Endodermal cell (in vitro differentiated cells): ENCODE measurements around the gene PADI2. TPM values are rescaled to one million over a fixed set of nuclear protein-coding genes. Genes with fewer than 3 reads are reported as not detected.

Experiments
- DNase-seq: peaks from one replicate; pipeline ENCODE4 v3.0.0-alpha.2; 2017
- H3K27ac ChIP-seq: 2 replicates; pipeline ENCODE4 v1.5.1; 2013; ENCODE audit warnings: mild to moderate bottlenecking, low read depth, low read length, moderate library complexity
- H3K27me3 ChIP-seq: 2 replicates; pipeline ENCODE4 v1.6.1; 2013; ENCODE audit warnings: mild to moderate bottlenecking, low read length, moderate library complexity; ENCODE audit not compliant: insufficient read depth, control insufficient read depth, poor library complexity, severe bottlenecking
- H3K36me3 ChIP-seq: 2 replicates; pipeline ENCODE4 v1.7.0; 2013; ENCODE audit warnings: mild to moderate bottlenecking, low read length, moderate library complexity; ENCODE audit not compliant: control insufficient read depth, insufficient read depth
- H3K4me1 ChIP-seq: one replicate; pipeline ENCODE4 v1.7.0; 2013; ENCODE audit warnings: low read length; ENCODE audit not compliant: control insufficient read depth, insufficient read depth
- H3K4me3 ChIP-seq: 2 replicates; pipeline ENCODE4 v1.5.1; 2013; ENCODE audit warnings: mild to moderate bottlenecking, low read length, moderate library complexity
- H3K9ac ChIP-seq: 2 replicates; pipeline ENCODE4 v1.6.1; 2013; ENCODE audit warnings: mild to moderate bottlenecking, low read length, moderate library complexity; ENCODE audit not compliant: poor library complexity, severe bottlenecking; ENCODE audit errors: extremely low read depth
- H3K9me3 ChIP-seq: 2 replicates; pipeline ENCODE4 v1.6.1; 2013; ENCODE audit warnings: mild to moderate bottlenecking, low read length, moderate library complexity; ENCODE audit not compliant: control insufficient read depth
- H3K27ac Mint-ChIP-seq: 2 replicates; pipeline ENCODE4 v1.8.0; 2020; ENCODE audit warnings: mixed read lengths
- H3K27me3 Mint-ChIP-seq: 2 replicates; pipeline ENCODE4 v1.8.0; 2021; ENCODE audit warnings: mild to moderate bottlenecking, mixed read lengths; ENCODE audit not compliant: insufficient read depth
- H3K36me3 Mint-ChIP-seq: 2 replicates; pipeline ENCODE4 v1.8.0; 2020; ENCODE audit warnings: low read depth, mixed read lengths
- H3K4me1 Mint-ChIP-seq: 2 replicates; pipeline ENCODE4 v1.8.0; 2020; ENCODE audit warnings: mixed read lengths
- H3K4me3 Mint-ChIP-seq: 2 replicates; pipeline ENCODE4 v1.8.0; 2020; ENCODE audit warnings: mild to moderate bottlenecking, moderate library complexity, mixed read lengths
- H3K9me3 Mint-ChIP-seq: 2 replicates; pipeline ENCODE4 v1.8.0; 2020; ENCODE audit warnings: mild to moderate bottlenecking, mixed read lengths
- WGBS, 2 experiments: methylation state at CpG; one replicate each; pipeline versions ENCODE4 v1.1.5 to v1.1.7; 2013; ENCODE audit warnings: missing lambda C conversion rate in 2 of 2, mixed read lengths in 1 of 2; ENCODE audit not compliant: insufficient coverage in 1 of 2, insufficient read length in 1 of 2; 5-methylcytosine and 5-hydroxymethylcytosine counted together
- total RNA-seq, 2 donors: library from RNA; stranded (reverse); fragmentation: NEBNext Ultra II Directional in 1 of 2; extraction: Animal tissue kit (Norgen Biotek cat#: 25700) in 1 of 2; gene quantifications; 2 replicates in 1 of 2; 3 replicates in 1 of 2; pipeline ENCODE4 v1.2.1, GENCODE V29; 2021
- TF ChIP-seq, protein P1 (sequence below): fragments of 200-600 bp; sonication (generic); conservative IDR thresholded peaks from 2 replicates; pipeline ENCODE4 v1.5.0; 2021; ENCODE audit warnings: antibody characterized with exemption, mild to moderate bottlenecking

Gene PADI2
- total RNA-seq, 2 donors from 2014 or later = 2.0 to 2.7 TPM

DNA sequence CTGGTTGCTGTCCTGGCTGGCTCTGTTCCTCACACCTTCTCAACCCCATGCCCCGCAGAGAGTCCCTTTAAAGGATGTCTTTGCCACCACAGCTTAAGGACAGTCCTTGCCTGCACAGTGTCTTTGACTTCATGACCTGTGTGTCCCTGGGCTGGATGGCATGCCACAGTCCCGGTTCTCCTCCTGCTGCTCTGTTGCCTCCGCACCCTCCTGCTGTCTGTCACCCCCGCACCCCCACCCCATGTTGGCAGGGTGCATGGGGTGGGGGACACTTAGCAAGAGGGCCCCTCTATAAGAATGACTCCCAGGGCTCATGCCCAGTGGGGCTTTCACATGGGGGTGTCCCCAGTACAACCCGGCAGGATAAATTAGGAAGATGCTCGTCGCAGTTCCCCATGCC is 44.1 kb upstream of the PADI2 start:
- no peak overlapping the region for H3K9ac ChIP-seq
- Mint-ChIP-seq H3K9me3 (peaks cover 10% of the 10 kb centered on the region), H3K27ac (no peak overlapping the region), H3K4me3 (no peak overlapping the region), H3K4me1 (peaks cover 4% of the 10 kb centered on the region), H3K27me3 (peaks cover 7% of the 10 kb centered on the region), H3K36me3 (no peaks in the 10 kb centered on the region)
- no peak overlapping the region for H3K4me3 ChIP-seq
- TF ChIP-seq, protein P1, sequence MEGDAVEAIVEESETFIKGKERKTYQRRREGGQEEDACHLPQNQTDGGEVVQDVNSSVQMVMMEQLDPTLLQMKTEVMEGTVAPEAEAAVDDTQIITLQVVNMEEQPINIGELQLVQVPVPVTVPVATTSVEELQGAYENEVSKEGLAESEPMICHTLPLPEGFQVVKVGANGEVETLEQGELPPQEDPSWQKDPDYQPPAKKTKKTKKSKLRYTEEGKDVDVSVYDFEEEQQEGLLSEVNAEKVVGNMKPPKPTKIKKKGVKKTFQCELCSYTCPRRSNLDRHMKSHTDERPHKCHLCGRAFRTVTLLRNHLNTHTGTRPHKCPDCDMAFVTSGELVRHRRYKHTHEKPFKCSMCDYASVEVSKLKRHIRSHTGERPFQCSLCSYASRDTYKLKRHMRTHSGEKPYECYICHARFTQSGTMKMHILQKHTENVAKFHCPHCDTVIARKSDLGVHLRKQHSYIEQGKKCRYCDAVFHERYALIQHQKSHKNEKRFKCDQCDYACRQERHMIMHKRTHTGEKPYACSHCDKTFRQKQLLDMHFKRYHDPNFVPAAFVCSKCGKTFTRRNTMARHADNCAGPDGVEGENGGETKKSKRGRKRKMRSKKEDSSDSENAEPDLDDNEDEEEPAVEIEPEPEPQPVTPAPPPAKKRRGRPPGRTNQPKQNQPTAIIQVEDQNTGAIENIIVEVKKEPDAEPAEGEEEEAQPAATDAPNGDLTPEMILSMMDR = no peak
- no peaks in the 10 kb centered on the region for H3K9me3 ChIP-seq
- H3K27me3 ChIP-seq = no peaks in the 10 kb centered on the region
- no peak for DNase-seq
- no peaks in the 10 kb centered on the region for H3K36me3 ChIP-seq
- no peak overlapping the region for H3K27ac ChIP-seq
- 94 to 96% methylated on average over 4 to 7 of the region's 7 CpGs for WGBS, 2 experiments
- H3K4me1 ChIP-seq = no peaks in the 10 kb centered on the region

DNA sequence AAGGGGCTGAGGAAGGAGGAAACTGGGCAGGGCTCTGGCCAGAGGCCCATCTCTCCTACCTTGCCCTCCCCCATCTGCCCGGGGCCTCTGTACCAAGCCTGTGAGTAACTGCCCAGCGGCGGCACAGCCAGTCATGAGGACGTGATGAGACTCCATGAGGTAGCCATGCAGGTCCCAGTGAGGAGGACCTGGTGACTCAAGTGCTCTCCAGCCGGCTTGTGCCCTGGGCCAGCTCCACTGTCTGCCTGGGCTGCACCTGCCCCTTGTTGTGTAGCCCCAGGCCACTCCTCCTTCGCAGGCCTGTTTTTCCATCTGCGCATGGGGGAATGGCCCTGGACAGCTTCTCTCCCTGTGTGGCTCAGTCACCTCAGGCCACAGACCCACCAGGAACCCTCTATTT is 43.7 kb upstream of the PADI2 start:
- Mint-ChIP-seq H3K27ac (no peak overlapping the region), H3K9me3 (peaks cover 12% of the 10 kb centered on the region), H3K4me3 (no peak overlapping the region), H3K27me3 (peaks cover 7% of the 10 kb centered on the region), H3K36me3 (no peaks in the 10 kb centered on the region), H3K4me1 (peaks cover 4% of the 10 kb centered on the region)
- TF ChIP-seq, protein P1 = no peak
- no peak for DNase-seq
- Histone ChIP-seq H3K27ac (no peak overlapping the region), H3K4me3 (no peak overlapping the region), H3K4me1 (no peaks in the 10 kb centered on the region), H3K27me3 (no peaks in the 10 kb centered on the region), H3K36me3 (no peaks in the 10 kb centered on the region), H3K9ac (no peak overlapping the region), H3K9me3 (no peaks in the 10 kb centered on the region)
- 86 to 88% methylated on average over 6 to 7 of the region's 7 CpGs for WGBS, 2 experiments

DNA sequence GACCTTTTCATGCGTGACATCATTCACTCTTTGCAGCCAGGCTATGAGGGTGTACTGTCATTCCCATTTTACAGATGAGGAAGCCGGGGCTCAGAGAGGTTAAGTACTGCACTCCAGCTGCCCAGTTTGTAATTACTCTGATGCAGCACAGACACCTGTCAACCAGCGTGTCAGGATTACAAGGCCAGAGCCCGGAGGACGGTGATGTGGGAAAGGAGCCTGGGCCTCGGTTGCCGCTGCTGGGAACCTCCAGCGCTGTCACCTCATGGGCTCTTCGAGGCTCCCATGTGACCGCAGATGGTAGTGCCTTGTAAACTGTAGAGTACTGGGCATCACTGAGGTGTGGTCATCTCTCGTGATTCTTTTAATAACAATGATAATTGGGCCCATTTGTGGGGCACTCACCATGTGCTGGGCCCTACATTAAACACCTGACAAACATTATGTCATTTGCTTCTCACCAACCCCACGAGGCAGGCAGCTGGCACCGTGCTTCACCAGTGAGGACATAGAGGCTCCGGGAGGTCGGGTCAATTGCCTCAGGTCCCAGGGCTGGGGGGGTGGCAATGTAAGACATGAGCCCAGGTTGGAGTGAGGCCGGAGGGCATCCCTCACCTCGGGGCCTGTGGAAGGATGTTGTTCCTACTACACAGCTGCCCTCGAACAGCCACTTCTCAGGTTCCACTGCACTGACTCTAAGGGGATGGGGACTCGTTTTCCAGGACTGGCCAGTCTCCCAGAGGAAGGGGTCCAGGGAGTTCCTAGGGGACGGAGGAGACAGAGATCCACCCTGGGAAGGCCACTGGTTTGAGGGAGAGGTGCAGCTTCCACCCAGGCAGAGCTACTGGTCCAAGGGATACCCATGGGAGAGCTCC is 42.9 kb upstream of the PADI2 start:
- no peaks in the 10 kb centered on the region for H3K27me3 ChIP-seq
- H3K4me1 ChIP-seq = no peaks in the 10 kb centered on the region
- H3K27me3 Mint-ChIP-seq = peaks cover 7% of the 10 kb centered on the region
- H3K9ac ChIP-seq = no peak overlapping the region
- peaks cover 6% of the 10 kb centered on the region for H3K9me3 ChIP-seq
- peaks cover 4% of the 10 kb centered on the region for H3K4me1 Mint-ChIP-seq
- no peak overlapping the region for H3K4me3 Mint-ChIP-seq
- DNase-seq = no peak
- 93 to 96% methylated on average over 14 to 20 of the region's 20 CpGs for WGBS, 2 experiments
- no peak overlapping the region for H3K27ac ChIP-seq
- no peaks in the 10 kb centered on the region for H3K36me3 ChIP-seq
- TF ChIP-seq, protein P1 = no peak
- peaks cover 19% of the 10 kb centered on the region for H3K9me3 Mint-ChIP-seq
- H3K36me3 Mint-ChIP-seq = no peaks in the 10 kb centered on the region
- no peak overlapping the region for H3K27ac Mint-ChIP-seq
- no peak overlapping the region for H3K4me3 ChIP-seq
